ENCODE measurements around the gene SGO2.

SGO2 gene

DNA sequence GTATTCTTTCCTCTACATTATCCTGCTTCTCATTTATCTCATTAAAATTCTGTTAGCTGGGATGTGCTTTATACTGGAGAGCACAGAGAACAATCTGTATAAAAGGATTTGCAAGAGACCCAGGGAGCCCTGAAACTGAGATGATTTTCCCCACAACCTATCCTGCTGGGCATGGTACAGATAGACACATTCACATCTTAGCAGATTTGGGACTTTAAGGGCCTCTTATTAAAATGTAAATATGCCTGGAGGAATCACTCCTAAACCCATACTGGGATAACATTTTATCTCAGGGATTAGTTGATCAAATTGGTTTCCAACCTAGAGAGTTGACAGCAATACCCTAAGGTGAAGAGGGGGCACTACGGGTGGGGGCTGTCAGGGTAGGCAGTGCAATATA lies 105.3 kb downstream of the SGO2 start:
- no peak for TF ChIP-seq Cebpa-rat (IDR thresholded peaks at IDR 0.05)
- no peak overlapping the region for H3K4me3 ChIP-seq

More for the DNA sequence above, 105.3 kb downstream of the SGO2 start:
- no peaks in the 10 kb centered on the region for H3K27me3 ChIP-seq
- H3K9ac ChIP-seq: no peak overlapping the region
- H4K20me1 ChIP-seq: no peaks in the 10 kb centered on the region
- peaks cover 9 to 53% (median 24%) of the 10 kb centered on the region in 10 experiments for H3K4me1 ChIP-seq
- H3K36me3 ChIP-seq: no peaks in the 10 kb centered on the region
- no peak overlapping the region for H3K27ac ChIP-seq
- H3K4me2 ChIP-seq: no peak overlapping the region
- peaks cover 0 to 19% (median 7%) of the 10 kb centered on the region in 11 experiments; a peak in 12 of 22 replicates for H3K9me3 ChIP-seq (replicated peaks in 1 of 11)
